Epidermal melanocyte (primary cell): ENCODE results near the gene ARMH3.
A peak's percentile ranks its signal among the peaks of the same experiment; 100 is the strongest.

ENCODE experiments used
- DNase-seq: peaks from one replicate; pipeline ENCODE4 v3.0.0; 2011; ENCODE audit warnings: low spot score; ENCODE audit not compliant: insufficient read length

Gene ARMH3

GRCh38 chr10:101902032-101902819 is 153.7 kb downstream of the ARMH3 start:
- no peak for DNase-seq

GRCh38 chr10:101901340-101901739 is 154.6 kb downstream of the ARMH3 start:
- no peak for DNase-seq

GRCh38 chr10:101897633-101898032 is 158.3 kb downstream of the ARMH3 start:
- no peak for DNase-seq

GRCh38 chr10:101896225-101896877 is 159.6 kb downstream of the ARMH3 start:
- DNase-seq = no peak

- DNase-seq = no peak
Observed at GRCh38 chr10:101895781-101896180, 160.2 kb downstream of the ARMH3 start.

- DNase-seq = no peak
Observed at GRCh38 chr10:101894742-101895141, 161.2 kb downstream of the ARMH3 start.

GRCh38 chr10:101894266-101894665 is 161.7 kb downstream of the ARMH3 start:
- DNase-seq = no peak

- DNase-seq = no peak
Observed at GRCh38 chr10:101893510-101894120, 162.4 kb downstream of the ARMH3 start.

- DNase-seq = no peak
Observed at GRCh38 chr10:101892782-101893391, 163.1 kb downstream of the ARMH3 start.

- DNase-seq = peak; percentile 81
Observed at GRCh38 chr10:101889256-101890210, 166.4 kb downstream of the ARMH3 start.

GRCh38 chr10:101888251-101888949 is 167.6 kb downstream of the ARMH3 start:
- no peak for DNase-seq

GRCh38 chr10:101887775-101888174 is 168.2 kb downstream of the ARMH3 start:
- DNase-seq = no peak

- DNase-seq = no peak
Observed at GRCh38 chr10:101886521-101887312, 169.3 kb downstream of the ARMH3 start.

- no peak for DNase-seq
Observed at GRCh38 chr10:101881036-101881774, 174.8 kb downstream of the ARMH3 start.

- DNase-seq = no peak
Observed at GRCh38 chr10:101880232-101880573, 175.8 kb downstream of the ARMH3 start.

GRCh38 chr10:101879456-101880231 is 176.3 kb downstream of the ARMH3 start:
- peak; percentile 24 for DNase-seq

GRCh38 chr10:101878869-101879268 is 177.1 kb downstream of the ARMH3 start:
- DNase-seq = no peak

- DNase-seq = no peak
Observed at GRCh38 chr10:101875068-101875688, 180.8 kb downstream of the ARMH3 start.
